Effector memory CD4-positive, alpha-beta T cell (primary cell): ENCODE data around the gene ABCD2.
A peak's percentile ranks its signal among the peaks of the same experiment; 100 is the strongest.
"Not testable (repeated sequence)": the region's sequence is repeated elsewhere in the genome, so short reads cannot be mapped to it uniquely, and the experiment has no call there.

Experiments
- DNase-seq, 3 donors: peaks; one replicate each; pipeline ENCODE4 v3.0.0-alpha.2; 2020
- H3K27ac ChIP-seq: 2 replicates; pipeline ENCODE4 v1.7.0; 2013; ENCODE audit warnings: mild to moderate bottlenecking, low read length, moderate library complexity; ENCODE audit not compliant: insufficient read depth, poor library complexity, severe bottlenecking
- H3K27me3 ChIP-seq: replicated peaks from 2 replicates; pipeline ENCODE4 v1.7.0; 2013; ENCODE audit warnings: mild to moderate bottlenecking, low read length; ENCODE audit not compliant: insufficient read depth, control insufficient read depth, poor library complexity, severe bottlenecking
- H3K36me3 ChIP-seq: 2 replicates; pipeline ENCODE4 v1.7.0; 2013; ENCODE audit warnings: mild to moderate bottlenecking, low read length, moderate library complexity; ENCODE audit not compliant: control insufficient read depth, insufficient read depth
- H3K4me1 ChIP-seq: 2 replicates; pipeline ENCODE4 v1.7.0; 2013; ENCODE audit warnings: low read length, mild to moderate bottlenecking; ENCODE audit not compliant: control insufficient read depth, insufficient read depth, poor library complexity, severe bottlenecking
- H3K4me3 ChIP-seq: 2 replicates; pipeline ENCODE4 v1.7.0; 2013; ENCODE audit warnings: low read length, low read depth, mild to moderate bottlenecking; ENCODE audit not compliant: insufficient read depth, poor library complexity, severe bottlenecking
- H3K9me3 ChIP-seq: 2 replicates; pipeline ENCODE4 v1.7.0; 2013; ENCODE audit warnings: mild to moderate bottlenecking, low read length, moderate library complexity; ENCODE audit not compliant: control insufficient read depth

Gene ABCD2

DNA sequence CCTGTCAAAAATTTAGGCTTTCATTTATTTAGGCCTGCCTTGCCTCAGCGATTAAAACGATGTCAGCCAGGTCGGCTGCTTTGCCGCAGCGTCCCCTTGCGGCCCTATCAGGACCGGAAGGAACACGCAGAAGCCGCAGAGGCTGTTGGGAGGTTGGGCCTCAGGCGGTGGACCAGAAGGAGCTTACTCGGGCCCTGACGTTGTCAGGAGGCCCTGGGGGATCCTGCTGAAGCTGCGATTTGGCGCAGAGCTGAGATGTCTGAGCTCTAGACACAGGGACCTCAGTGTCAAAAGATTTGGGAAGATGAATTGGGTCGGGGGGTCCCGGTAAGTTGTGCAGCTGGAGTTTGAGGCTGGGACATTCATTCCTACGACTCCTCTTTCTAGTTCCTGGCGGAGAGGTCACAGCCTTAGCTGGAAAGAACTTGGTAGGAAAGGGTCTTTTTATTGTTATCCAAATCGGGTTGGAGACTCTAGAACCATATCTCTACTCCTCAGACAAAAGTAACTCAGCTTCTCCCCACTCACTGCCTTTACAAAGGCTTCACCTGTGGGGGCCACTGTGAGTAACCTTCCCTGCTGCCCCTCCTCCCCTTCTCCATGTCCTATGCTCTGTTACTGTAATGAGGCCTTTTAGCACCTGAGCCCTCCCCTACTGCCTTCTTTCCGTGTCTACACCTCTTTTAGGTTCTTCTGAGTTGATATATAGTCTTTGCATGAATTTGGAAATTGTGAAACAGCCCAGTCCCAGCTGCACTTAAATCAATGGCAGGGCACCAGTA, 6.6 kb upstream of the ABCD2 start:
- H3K36me3 ChIP-seq, result no peaks in the 10 kb centered on the region
- no peaks in the 10 kb centered on the region for H3K9me3 ChIP-seq
- no peak overlapping the region for H3K27ac ChIP-seq
- H3K27me3 ChIP-seq, result no peaks in the 10 kb centered on the region
- no peak overlapping the region for H3K4me3 ChIP-seq
- DNase-seq, result no peak
- H3K4me1 ChIP-seq, result peaks cover 44% of the 10 kb centered on the region

DNA sequence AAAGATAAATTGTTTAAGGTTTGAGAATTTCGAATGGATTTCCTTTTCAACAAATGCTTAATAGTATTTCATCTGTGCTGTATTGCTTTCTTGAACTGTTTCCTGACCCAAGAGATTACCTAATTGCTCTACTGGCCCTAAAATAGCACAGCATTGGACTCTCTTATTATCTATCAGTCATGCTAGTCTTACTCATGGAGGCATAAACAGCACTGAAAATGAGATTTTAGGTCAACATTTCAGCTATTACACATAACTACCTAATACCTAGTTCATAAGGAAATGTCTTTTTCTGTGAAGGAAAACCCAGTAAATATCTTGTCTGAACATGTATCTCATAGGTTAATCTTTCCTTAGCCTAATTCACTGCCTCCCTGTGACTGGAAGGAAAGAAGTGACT, 4.3 kb upstream of the ABCD2 start:
- Histone ChIP-seq H3K4me1 (peaks cover 29% of the 10 kb centered on the region), H3K27me3 (no peaks in the 10 kb centered on the region), H3K4me3 (no peak overlapping the region), H3K9me3 (no peaks in the 10 kb centered on the region), H3K27ac (no peak overlapping the region), H3K36me3 (no peaks in the 10 kb centered on the region)
- no peak for DNase-seq

GRCh38 chr12:39623160-39623559, 3.6 kb upstream of the ABCD2 start:
- H3K4me3 ChIP-seq, H3K36me3 ChIP-seq, H3K27me3 ChIP-seq, H3K9me3 ChIP-seq, DNase-seq: not testable (repeated sequence)
- H3K4me1 ChIP-seq, result peaks cover 22% of the 10 kb centered on the region
- peak overlapping the region; percentile 88 for H3K27ac ChIP-seq

DNA sequence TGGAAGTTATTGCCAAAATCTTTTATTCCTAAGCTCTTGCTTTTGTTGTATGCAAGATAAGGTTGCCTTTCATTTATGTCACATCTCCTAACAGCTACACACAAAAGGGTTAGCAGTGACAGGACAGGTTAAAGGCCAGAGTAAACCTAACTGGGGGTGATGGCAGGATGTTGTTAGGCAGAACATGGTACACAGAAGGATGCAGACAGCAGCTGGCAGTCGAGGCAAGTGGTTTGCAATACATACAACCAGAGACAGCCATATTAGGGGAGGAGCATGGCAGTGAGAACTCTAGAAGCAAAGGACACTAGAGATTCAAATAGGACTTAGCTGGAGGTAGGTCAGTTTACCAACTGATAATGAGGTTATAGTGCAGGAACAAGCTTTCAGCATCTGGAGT, 2.7 kb upstream of the ABCD2 start:
- Histone ChIP-seq H3K4me1 (peaks cover 16% of the 10 kb centered on the region), H3K27me3 (no peaks in the 10 kb centered on the region), H3K9me3 (no peaks in the 10 kb centered on the region), H3K36me3 (no peaks in the 10 kb centered on the region), H3K27ac (peak overlapping the region; percentile 88), H3K4me3 (peak overlapping the region; percentile 3)
- no peak for DNase-seq

DNA sequence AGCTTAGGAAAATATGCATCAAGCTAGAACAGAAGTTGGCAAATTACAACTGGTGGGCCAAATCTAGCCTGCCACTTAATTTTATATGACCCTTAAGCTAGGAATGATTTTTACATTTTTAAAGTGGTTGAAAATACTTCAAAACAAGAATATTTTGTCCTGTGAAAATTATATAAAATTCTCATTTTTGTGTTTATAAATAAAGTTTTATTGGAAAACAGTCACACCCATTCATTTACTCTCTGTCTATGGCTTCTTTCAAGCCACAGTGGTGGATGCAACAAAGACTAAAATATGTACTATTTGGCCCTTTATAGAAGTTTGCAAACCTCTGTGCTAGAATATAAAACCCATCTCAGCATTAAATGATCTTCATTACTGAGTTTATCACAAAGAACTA, 2.1 kb upstream of the ABCD2 start:
- Histone ChIP-seq H3K27me3 (no peaks in the 10 kb centered on the region), H3K9me3 (no peaks in the 10 kb centered on the region), H3K27ac (peak overlapping the region; percentile 88), H3K4me3 (peak overlapping the region; percentile 3), H3K36me3 (no peaks in the 10 kb centered on the region), H3K4me1 (peaks cover 16% of the 10 kb centered on the region)
- DNase-seq, result no peak

- Histone ChIP-seq H3K4me3 (peak overlapping the region; percentile 72), H3K27ac (peak overlapping the region; percentile 88)
- peak in 1 of 3 donors; percentile 23 for DNase-seq
Observed at GRCh38 chr12:39620659-39621658, 1.4 kb upstream of the ABCD2 start.

DNA sequence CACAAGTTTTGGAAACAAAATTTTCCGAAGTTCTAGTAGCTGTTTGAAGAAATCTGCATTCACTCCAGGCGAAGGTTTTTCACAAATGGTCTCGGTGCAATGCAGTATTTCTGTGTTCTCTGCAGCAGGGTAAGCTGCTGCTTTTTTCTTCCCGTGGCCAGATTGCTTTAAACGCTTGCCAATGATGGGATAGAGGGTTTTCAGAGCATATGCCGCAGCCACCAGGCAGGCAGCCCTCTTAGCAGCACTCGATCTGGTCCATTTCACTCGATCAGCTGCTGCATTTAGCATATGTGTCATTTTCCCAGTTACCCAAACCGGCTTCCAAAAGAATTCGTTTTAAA, 315 bp downstream of the ABCD2 start:
- Histone ChIP-seq H3K36me3 (no peaks in the 10 kb centered on the region), H3K27me3 (no peaks in the 10 kb centered on the region), H3K4me1 (peaks cover 16% of the 10 kb centered on the region), H3K27ac (peak overlapping the region; percentile 88), H3K4me3 (peak overlapping the region; percentile 72), H3K9me3 (no peaks in the 10 kb centered on the region)
- peak in 1 of 3 donors; percentile 13 for DNase-seq

More at GRCh38 chr12:39620659-39621658, 1.4 kb upstream of the ABCD2 start:
- Histone ChIP-seq H3K4me1 (peaks cover 16% of the 10 kb centered on the region), H3K27me3 (no peaks in the 10 kb centered on the region), H3K9me3 (no peaks in the 10 kb centered on the region), H3K36me3 (no peaks in the 10 kb centered on the region)

GRCh38 chr12:39618701-39619100, 902 bp downstream of the ABCD2 start:
- Histone ChIP-seq H3K4me1 (peaks cover 16% of the 10 kb centered on the region), H3K27ac (peak overlapping the region; percentile 88), H3K36me3 (no peaks in the 10 kb centered on the region), H3K4me3 (peak overlapping the region; percentile 72), H3K9me3 (no peaks in the 10 kb centered on the region), H3K27me3 (no peaks in the 10 kb centered on the region)
- no peak for DNase-seq

- Histone ChIP-seq H3K27ac (peak overlapping the region; percentile 88), H3K27me3 (no peaks in the 10 kb centered on the region), H3K4me1 (peaks cover 12% of the 10 kb centered on the region), H3K9me3 (no peaks in the 10 kb centered on the region), H3K36me3 (no peaks in the 10 kb centered on the region), H3K4me3 (peak overlapping the region; percentile 72)
- DNase-seq, result no peak
Observed at GRCh38 chr12:39617887-39618286, 1.7 kb downstream of the ABCD2 start.

GRCh38 chr12:39616666-39617065, 2.9 kb downstream of the ABCD2 start:
- DNase-seq, result no peak
- no peaks in the 10 kb centered on the region for H3K9me3 ChIP-seq
- peak overlapping the region; percentile 28 for H3K4me3 ChIP-seq
- H3K27ac ChIP-seq, result no peak overlapping the region
- H3K4me1 ChIP-seq, result no peaks in the 10 kb centered on the region
- H3K27me3 ChIP-seq, result no peaks in the 10 kb centered on the region
- H3K36me3 ChIP-seq, result no peaks in the 10 kb centered on the region
